HEK293 (cell line): ENCODE measurements around the gene C5AR2.

Source experiments
- CTCF ChIA-PET: fragments of 350-600 bp; formaldehyde crosslinking; extraction: SDS; loops from one replicate; lab custom pipeline; 2021; ENCODE audit warnings: antibody characterized with exemption; lab: Yijun Ruan, JAX
- POLR2A ChIA-PET: fragments of 300-600 bp; formaldehyde crosslinking; extraction: SDS; loops from one replicate; lab custom pipeline; 2020; ENCODE audit warnings: antibody characterized with exemption, inconsistent platforms; lab: Yijun Ruan, JAX
- H3K27ac ChIP-seq: fragments of 200-500 bp; sonication (Bioruptor generic); 2 replicates; pipeline ENCODE4 v1.5.1; 2014; ENCODE audit warnings: low read depth, low read length, control low read depth, inconsistent platforms; ENCODE audit errors: extremely low read depth
- H3K36me3 ChIP-seq, 2 experiments: fragments of 200-500 bp in 1 of 2; sonication (Bioruptor generic) in 1 of 2; 1 replicate in 1 of 2; 2 replicates in 1 of 2; pipeline ENCODE4 v1.5.1; 2014 to 2017; ENCODE audit warnings: inconsistent platforms in 2 of 2, low read length in 2 of 2; ENCODE audit not compliant: control insufficient read depth in 2 of 2, insufficient read depth in 1 of 2
- H3K4me1 ChIP-seq: fragments of 200-500 bp; sonication (Bioruptor generic); 2 replicates; pipeline ENCODE4 v1.5.1; 2014; ENCODE audit warnings: mild to moderate bottlenecking, low read length, inconsistent platforms; ENCODE audit not compliant: control insufficient read depth, insufficient read depth
- H3K4me3 ChIP-seq: 2 replicates; pipeline ENCODE4 v1.5.1; 2011; ENCODE audit warnings: low read depth, mild to moderate bottlenecking, control low read depth, low read length, moderate library complexity
- H3K9me3 ChIP-seq: fragments of 200-500 bp; sonication (Bioruptor generic); 2 replicates; pipeline ENCODE4 v1.5.1; 2014; ENCODE audit warnings: low read depth, low read length, inconsistent platforms; ENCODE audit not compliant: control insufficient read depth, insufficient read depth
- EGR2 ChIP-seq: fragments of 450-650 bp; formaldehyde crosslinking; IDR thresholded peaks from 2 replicates; pipeline ENCODE4 v1.5.1; 2016; ENCODE audit warnings: low read depth, missing biosample characterization, missing genetic modification characterization
- GLIS1 ChIP-seq: fragments of 450-650 bp; formaldehyde crosslinking; IDR thresholded peaks from 2 replicates; pipeline ENCODE4 v1.5.1; 2016; ENCODE audit warnings: missing biosample characterization, missing genetic modification characterization
- KLF16 ChIP-seq: fragments of 450-650 bp; formaldehyde crosslinking; IDR thresholded peaks from 2 replicates; pipeline ENCODE4 v1.5.1; 2017; ENCODE audit warnings: missing biosample characterization, missing genetic modification characterization
- RBAK ChIP-seq: fragments of 450-650 bp; formaldehyde crosslinking; IDR thresholded peaks from 2 replicates; pipeline ENCODE4 v1.5.1; 2016; ENCODE audit warnings: missing biosample characterization, missing genetic modification characterization
- SP7 ChIP-seq: fragments of 450-650 bp; formaldehyde crosslinking; IDR thresholded peaks from 2 replicates; pipeline ENCODE4 v1.5.1; 2016; ENCODE audit warnings: missing biosample characterization, missing genetic modification characterization
- TCF7L2 ChIP-seq: IDR thresholded peaks from 2 replicates; pipeline ENCODE4 v1.6.1; 2011; ENCODE audit warnings: low read depth, mild to moderate bottlenecking, inconsistent platforms, low read length, moderate library complexity, borderline replicate concordance
- ZBTB17 ChIP-seq: fragments of 450-650 bp; formaldehyde crosslinking; IDR thresholded peaks from 2 replicates; pipeline ENCODE4 v1.5.1; 2016; ENCODE audit warnings: missing biosample characterization, missing genetic modification characterization
- ZFHX2 ChIP-seq: fragments of 450-650 bp; formaldehyde crosslinking; conservative IDR thresholded peaks from 2 replicates; pipeline ENCODE4 v1.5.1; 2016; ENCODE audit warnings: missing biosample characterization, missing genetic modification characterization
- ZFP37 ChIP-seq: fragments of 450-650 bp; formaldehyde crosslinking; IDR thresholded peaks from 2 replicates; pipeline ENCODE4 v1.5.1; 2016; ENCODE audit warnings: missing biosample characterization, missing genetic modification characterization
- ZNF335 ChIP-seq: fragments of 450-650 bp; formaldehyde crosslinking; conservative IDR thresholded peaks from 2 replicates; pipeline ENCODE4 v1.5.1; 2016; ENCODE audit warnings: missing biosample characterization, missing genetic modification characterization
- ZNF544 ChIP-seq: fragments of 450-650 bp; formaldehyde crosslinking; IDR thresholded peaks from 2 replicates; pipeline ENCODE4 v1.5.0; 2017; ENCODE audit warnings: missing biosample characterization, missing genetic modification characterization
- ZNF654 ChIP-seq: fragments of 450-650 bp; formaldehyde crosslinking; IDR thresholded peaks from 2 replicates; pipeline ENCODE4 v1.5.1; 2016; ENCODE audit warnings: low read depth, missing biosample characterization, missing genetic modification characterization
- ZXDB ChIP-seq: fragments of 450-650 bp; formaldehyde crosslinking; IDR thresholded peaks from 2 replicates; pipeline ENCODE4 v1.5.1; 2016; ENCODE audit warnings: missing biosample characterization, missing genetic modification characterization
- TF ChIP-seq, protein P1 (sequence below): fragments of 450-650 bp; formaldehyde crosslinking; IDR thresholded peaks from 2 replicates; pipeline ENCODE4 v1.5.1; 2017; ENCODE audit warnings: missing biosample characterization, missing genetic modification characterization
- TF ChIP-seq, protein P2 (sequence below): fragments of 450-650 bp; formaldehyde crosslinking; conservative IDR thresholded peaks from 2 replicates; pipeline ENCODE4 v1.5.1; 2016; ENCODE audit warnings: low read depth, missing biosample characterization, missing genetic modification characterization
- TF ChIP-seq, protein P3 (sequence below): fragments of 450-650 bp; formaldehyde crosslinking; IDR thresholded peaks from 2 replicates; pipeline ENCODE4 v1.5.1; 2016; ENCODE audit warnings: missing biosample characterization, missing genetic modification characterization
- TF ChIP-seq, protein P4 (sequence below): fragments of 450-650 bp; formaldehyde crosslinking; IDR thresholded peaks from 2 replicates; pipeline ENCODE4 v1.5.1; 2016; ENCODE audit warnings: missing biosample characterization, missing genetic modification characterization
- TF ChIP-seq, protein P5 (sequence below): fragments of 450-650 bp; formaldehyde crosslinking; IDR thresholded peaks from 2 replicates; pipeline ENCODE4 v1.5.1; 2017; ENCODE audit warnings: missing biosample characterization, missing genetic modification characterization
- TF ChIP-seq, protein P6 (sequence below): fragments of 450-650 bp; formaldehyde crosslinking; IDR thresholded peaks from 2 replicates; pipeline ENCODE4 v1.5.1; 2016; ENCODE audit warnings: missing biosample characterization, missing genetic modification characterization
- TF ChIP-seq, protein P7 (sequence below): fragments of 450-650 bp; formaldehyde crosslinking; IDR thresholded peaks from 2 replicates; pipeline ENCODE4 v1.5.1; 2017; ENCODE audit warnings: missing biosample characterization, missing genetic modification characterization

The C5AR2 gene

DNA sequence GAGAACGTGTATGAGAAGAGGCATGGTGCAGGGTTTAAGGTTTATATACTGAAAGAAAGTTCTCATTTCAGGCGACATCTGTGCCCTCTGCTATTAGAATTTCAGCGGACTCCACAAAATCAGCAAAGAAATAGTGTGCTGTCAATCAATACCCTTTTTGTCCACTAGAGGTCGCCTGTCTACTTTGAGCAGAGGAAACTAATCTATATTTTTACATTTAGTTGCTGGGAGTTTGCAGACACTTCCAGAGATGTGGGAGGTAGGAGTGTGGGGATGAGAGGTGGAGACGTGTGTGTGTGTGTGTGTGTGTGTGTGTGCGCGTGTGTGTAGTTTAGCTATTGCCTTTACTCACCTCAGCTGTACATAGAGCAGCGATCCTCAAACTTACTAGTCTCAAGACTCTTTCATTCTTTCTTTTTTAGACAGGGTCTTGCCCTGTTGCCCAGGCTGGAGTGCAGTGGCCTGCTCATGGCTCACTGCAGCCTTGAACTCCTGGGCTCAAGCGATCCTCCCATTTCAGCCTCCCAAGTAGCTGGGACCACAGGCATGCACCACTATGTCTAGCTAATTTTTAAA, 47.6 kb upstream of the C5AR2 start:
- Histone ChIP-seq H3K9me3 (no peaks in the 10 kb centered on the region), H3K27ac (no peak overlapping the region), H3K4me3 (no peak overlapping the region), H3K36me3 (no peaks in the 10 kb centered on the region; a peak in 1 of 3 replicates), H3K4me1 (peaks cover 6% of the 10 kb centered on the region; the same call in 1 of the 2 replicates)
- CTCF ChIA-PET = interaction anchor here (0.6 to 3.9 kb wide), 30 partner anchors 8 to 1554 kb away, joined by 3 to 35 read pairs (median 4); partner anchors contain the start of genes DHX34 and NOP53
- POLR2A ChIA-PET = interaction anchor here (0.5 to 1.4 kb wide), 4 partner anchors 10 to 266 kb away, joined by 3 to 5 read pairs (median 5); partner anchors contain the start of genes CCDC9 and INAFM1
- TF ChIP-seq ZNF544 (tag by site-specific recombination) (no peak), TCF7L2 (no peak), ZBTB17 (tag by site-specific recombination) (peak; percentile 6; the same call in 1 of the 2 replicates), ZNF335 (tag by site-specific recombination) (0 out of 2 replicates have a peak, but pooled peaks have one; percentile 10), ZFHX2 (tag by site-specific recombination) (peak; percentile 96), KLF16 (tag by site-specific recombination) (0 out of 2 replicates have a peak, but pooled peaks have one; percentile 33), ZNF654 (tag by site-specific recombination) (peak; percentile 72), SP7 (tag by site-specific recombination) (peak; percentile 27; the same call in 1 of the 2 replicates), RBAK (no peak), EGR2 (peak; percentile 93), ZXDB (tag by site-specific recombination) (0 out of 2 replicates have a peak, but pooled peaks have one; percentile 15), GLIS1 (tag by site-specific recombination) (peak; percentile 66), ZFP37 (tag by site-specific recombination) (0 out of 2 replicates have a peak, but pooled peaks have one; percentile 20)
- TF ChIP-seq, protein P1, sequence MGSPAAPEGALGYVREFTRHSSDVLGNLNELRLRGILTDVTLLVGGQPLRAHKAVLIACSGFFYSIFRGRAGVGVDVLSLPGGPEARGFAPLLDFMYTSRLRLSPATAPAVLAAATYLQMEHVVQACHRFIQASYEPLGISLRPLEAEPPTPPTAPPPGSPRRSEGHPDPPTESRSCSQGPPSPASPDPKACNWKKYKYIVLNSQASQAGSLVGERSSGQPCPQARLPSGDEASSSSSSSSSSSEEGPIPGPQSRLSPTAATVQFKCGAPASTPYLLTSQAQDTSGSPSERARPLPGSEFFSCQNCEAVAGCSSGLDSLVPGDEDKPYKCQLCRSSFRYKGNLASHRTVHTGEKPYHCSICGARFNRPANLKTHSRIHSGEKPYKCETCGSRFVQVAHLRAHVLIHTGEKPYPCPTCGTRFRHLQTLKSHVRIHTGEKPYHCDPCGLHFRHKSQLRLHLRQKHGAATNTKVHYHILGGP (tag by site-specific recombination) = 0 out of 2 replicates have a peak, but pooled peaks have one; percentile 15
- TF ChIP-seq, protein P2, sequence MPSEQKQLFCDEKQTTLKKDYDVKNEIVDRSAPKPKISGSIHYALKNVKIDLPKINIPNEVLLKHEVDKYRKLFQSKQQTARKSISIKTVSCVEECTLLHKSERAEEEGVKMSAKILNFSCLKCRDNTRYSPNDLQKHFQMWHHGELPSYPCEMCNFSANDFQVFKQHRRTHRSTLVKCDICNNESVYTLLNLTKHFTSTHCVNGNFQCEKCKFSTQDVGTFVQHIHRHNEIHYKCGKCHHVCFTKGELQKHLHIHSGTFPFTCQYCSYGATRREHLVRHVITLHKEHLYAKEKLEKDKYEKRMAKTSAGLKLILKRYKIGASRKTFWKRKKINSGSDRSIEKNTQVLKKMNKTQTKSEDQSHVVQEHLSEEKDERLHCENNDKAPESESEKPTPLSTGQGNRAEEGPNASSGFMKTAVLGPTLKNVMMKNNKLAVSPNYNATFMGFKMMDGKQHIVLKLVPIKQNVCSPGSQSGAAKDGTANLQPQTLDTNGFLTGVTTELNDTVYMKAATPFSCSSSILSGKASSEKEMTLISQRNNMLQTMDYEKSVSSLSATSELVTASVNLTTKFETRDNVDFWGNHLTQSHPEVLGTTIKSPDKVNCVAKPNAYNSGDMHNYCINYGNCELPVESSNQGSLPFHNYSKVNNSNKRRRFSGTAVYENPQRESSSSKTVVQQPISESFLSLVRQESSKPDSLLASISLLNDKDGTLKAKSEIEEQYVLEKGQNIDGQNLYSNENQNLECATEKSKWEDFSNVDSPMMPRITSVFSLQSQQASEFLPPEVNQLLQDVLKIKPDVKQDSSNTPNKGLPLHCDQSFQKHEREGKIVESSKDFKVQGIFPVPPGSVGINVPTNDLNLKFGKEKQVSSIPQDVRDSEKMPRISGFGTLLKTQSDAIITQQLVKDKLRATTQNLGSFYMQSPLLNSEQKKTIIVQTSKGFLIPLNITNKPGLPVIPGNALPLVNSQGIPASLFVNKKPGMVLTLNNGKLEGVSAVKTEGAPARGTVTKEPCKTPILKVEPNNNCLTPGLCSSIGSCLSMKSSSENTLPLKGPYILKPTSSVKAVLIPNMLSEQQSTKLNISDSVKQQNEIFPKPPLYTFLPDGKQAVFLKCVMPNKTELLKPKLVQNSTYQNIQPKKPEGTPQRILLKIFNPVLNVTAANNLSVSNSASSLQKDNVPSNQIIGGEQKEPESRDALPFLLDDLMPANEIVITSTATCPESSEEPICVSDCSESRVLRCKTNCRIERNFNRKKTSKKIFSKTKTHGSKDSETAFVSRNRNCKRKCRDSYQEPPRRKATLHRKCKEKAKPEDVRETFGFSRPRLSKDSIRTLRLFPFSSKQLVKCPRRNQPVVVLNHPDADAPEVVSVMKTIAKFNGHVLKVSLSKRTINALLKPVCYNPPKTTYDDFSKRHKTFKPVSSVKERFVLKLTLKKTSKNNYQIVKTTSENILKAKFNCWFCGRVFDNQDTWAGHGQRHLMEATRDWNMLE = no peak
- TF ChIP-seq, protein P3, sequence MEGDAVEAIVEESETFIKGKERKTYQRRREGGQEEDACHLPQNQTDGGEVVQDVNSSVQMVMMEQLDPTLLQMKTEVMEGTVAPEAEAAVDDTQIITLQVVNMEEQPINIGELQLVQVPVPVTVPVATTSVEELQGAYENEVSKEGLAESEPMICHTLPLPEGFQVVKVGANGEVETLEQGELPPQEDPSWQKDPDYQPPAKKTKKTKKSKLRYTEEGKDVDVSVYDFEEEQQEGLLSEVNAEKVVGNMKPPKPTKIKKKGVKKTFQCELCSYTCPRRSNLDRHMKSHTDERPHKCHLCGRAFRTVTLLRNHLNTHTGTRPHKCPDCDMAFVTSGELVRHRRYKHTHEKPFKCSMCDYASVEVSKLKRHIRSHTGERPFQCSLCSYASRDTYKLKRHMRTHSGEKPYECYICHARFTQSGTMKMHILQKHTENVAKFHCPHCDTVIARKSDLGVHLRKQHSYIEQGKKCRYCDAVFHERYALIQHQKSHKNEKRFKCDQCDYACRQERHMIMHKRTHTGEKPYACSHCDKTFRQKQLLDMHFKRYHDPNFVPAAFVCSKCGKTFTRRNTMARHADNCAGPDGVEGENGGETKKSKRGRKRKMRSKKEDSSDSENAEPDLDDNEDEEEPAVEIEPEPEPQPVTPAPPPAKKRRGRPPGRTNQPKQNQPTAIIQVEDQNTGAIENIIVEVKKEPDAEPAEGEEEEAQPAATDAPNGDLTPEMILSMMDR = peak; percentile 66
- TF ChIP-seq, protein P4, sequence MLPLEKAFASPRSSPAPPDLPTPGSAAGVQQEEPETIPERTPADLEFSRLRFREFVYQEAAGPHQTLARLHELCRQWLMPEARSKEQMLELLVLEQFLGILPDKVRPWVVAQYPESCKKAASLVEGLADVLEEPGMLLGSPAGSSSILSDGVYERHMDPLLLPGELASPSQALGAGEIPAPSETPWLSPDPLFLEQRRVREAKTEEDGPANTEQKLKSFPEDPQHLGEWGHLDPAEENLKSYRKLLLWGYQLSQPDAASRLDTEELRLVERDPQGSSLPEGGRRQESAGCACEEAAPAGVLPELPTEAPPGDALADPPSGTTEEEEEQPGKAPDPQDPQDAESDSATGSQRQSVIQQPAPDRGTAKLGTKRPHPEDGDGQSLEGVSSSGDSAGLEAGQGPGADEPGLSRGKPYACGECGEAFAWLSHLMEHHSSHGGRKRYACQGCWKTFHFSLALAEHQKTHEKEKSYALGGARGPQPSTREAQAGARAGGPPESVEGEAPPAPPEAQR = no peak
- TF ChIP-seq, protein P5, sequence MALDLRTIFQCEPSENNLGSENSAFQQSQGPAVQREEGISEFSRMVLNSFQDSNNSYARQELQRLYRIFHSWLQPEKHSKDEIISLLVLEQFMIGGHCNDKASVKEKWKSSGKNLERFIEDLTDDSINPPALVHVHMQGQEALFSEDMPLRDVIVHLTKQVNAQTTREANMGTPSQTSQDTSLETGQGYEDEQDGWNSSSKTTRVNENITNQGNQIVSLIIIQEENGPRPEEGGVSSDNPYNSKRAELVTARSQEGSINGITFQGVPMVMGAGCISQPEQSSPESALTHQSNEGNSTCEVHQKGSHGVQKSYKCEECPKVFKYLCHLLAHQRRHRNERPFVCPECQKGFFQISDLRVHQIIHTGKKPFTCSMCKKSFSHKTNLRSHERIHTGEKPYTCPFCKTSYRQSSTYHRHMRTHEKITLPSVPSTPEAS (tag by site-specific recombination) = peak; percentile 93
- TF ChIP-seq, protein P6, sequence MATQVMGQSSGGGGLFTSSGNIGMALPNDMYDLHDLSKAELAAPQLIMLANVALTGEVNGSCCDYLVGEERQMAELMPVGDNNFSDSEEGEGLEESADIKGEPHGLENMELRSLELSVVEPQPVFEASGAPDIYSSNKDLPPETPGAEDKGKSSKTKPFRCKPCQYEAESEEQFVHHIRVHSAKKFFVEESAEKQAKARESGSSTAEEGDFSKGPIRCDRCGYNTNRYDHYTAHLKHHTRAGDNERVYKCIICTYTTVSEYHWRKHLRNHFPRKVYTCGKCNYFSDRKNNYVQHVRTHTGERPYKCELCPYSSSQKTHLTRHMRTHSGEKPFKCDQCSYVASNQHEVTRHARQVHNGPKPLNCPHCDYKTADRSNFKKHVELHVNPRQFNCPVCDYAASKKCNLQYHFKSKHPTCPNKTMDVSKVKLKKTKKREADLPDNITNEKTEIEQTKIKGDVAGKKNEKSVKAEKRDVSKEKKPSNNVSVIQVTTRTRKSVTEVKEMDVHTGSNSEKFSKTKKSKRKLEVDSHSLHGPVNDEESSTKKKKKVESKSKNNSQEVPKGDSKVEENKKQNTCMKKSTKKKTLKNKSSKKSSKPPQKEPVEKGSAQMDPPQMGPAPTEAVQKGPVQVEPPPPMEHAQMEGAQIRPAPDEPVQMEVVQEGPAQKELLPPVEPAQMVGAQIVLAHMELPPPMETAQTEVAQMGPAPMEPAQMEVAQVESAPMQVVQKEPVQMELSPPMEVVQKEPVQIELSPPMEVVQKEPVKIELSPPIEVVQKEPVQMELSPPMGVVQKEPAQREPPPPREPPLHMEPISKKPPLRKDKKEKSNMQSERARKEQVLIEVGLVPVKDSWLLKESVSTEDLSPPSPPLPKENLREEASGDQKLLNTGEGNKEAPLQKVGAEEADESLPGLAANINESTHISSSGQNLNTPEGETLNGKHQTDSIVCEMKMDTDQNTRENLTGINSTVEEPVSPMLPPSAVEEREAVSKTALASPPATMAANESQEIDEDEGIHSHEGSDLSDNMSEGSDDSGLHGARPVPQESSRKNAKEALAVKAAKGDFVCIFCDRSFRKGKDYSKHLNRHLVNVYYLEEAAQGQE (tag by site-specific recombination) = no peak
- TF ChIP-seq, protein P7, sequence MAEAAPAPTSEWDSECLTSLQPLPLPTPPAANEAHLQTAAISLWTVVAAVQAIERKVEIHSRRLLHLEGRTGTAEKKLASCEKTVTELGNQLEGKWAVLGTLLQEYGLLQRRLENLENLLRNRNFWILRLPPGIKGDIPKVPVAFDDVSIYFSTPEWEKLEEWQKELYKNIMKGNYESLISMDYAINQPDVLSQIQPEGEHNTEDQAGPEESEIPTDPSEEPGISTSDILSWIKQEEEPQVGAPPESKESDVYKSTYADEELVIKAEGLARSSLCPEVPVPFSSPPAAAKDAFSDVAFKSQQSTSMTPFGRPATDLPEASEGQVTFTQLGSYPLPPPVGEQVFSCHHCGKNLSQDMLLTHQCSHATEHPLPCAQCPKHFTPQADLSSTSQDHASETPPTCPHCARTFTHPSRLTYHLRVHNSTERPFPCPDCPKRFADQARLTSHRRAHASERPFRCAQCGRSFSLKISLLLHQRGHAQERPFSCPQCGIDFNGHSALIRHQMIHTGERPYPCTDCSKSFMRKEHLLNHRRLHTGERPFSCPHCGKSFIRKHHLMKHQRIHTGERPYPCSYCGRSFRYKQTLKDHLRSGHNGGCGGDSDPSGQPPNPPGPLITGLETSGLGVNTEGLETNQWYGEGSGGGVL (tag by site-specific recombination) = 0 out of 2 replicates have a peak, but pooled peaks have one; percentile 6
